Myocyte (in vitro differentiated cells): ENCODE measurements around the gene EGFR. TPM values are rescaled to one million over a fixed set of nuclear protein-coding genes. Genes with fewer than 3 reads are reported as not detected.
A peak's percentile ranks its signal among the peaks of the same experiment; 100 is the strongest.
"Not testable (repeated sequence)": the region's sequence is repeated elsewhere in the genome, so short reads cannot be mapped to it uniquely, and the experiment has no call there.

ENCODE experiments used
- DNase-seq: peaks from one replicate; pipeline ENCODE4 v3.0.0-alpha.2; 2012; ENCODE audit warnings: low read depth
- total RNA-seq: library from RNA; depleted of rRNA; stranded (reverse); fragments of >200 nt; gene quantifications from 2 replicates; pipeline ENCODE4 v1.2.3, GENCODE V29; 2014

The EGFR gene
- total RNA-seq, 1 donor from 2014 or later = 22.5 TPM

DNA sequence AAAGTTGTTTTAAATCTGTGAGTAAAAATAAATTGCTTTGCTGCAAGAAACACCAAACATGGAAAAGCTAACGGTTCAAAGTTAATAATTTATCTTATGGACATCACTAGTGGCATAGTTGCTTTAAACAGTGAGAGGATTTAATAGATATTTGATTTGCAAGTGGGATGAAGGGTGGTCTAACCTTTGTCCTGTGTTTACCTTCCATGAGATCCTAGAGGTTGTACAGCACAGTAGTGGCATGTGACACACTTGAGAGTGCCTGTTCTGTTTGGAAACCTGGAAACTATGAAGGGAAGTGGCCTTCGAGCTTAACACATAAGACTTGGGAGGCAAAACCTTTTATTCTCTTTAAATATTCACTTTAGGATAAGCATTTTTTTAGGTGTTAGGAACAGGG lies 16.0 kb downstream of the EGFR start:
- DNase-seq = no peak

DNA sequence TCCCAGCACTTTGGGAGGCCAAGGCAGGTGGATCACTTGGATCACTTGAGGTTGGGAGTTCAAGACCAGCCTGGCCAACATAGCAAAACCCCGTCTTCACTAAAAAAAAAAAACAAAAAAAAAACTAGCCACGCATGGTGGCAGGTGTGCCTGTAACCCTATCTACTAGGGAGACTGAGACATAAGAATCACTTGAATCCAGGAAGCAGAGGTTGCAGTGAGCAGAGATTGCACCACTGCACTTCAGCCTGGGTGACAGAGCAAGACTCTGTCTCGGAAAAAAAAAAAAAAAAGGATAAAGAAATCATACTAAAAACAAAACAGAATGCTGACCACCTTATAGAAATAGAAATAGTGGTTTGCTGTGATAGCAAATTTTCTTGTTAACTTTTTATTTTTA lies 16.6 kb downstream of the EGFR start:
- DNase-seq = not testable (repeated sequence)

DNA sequence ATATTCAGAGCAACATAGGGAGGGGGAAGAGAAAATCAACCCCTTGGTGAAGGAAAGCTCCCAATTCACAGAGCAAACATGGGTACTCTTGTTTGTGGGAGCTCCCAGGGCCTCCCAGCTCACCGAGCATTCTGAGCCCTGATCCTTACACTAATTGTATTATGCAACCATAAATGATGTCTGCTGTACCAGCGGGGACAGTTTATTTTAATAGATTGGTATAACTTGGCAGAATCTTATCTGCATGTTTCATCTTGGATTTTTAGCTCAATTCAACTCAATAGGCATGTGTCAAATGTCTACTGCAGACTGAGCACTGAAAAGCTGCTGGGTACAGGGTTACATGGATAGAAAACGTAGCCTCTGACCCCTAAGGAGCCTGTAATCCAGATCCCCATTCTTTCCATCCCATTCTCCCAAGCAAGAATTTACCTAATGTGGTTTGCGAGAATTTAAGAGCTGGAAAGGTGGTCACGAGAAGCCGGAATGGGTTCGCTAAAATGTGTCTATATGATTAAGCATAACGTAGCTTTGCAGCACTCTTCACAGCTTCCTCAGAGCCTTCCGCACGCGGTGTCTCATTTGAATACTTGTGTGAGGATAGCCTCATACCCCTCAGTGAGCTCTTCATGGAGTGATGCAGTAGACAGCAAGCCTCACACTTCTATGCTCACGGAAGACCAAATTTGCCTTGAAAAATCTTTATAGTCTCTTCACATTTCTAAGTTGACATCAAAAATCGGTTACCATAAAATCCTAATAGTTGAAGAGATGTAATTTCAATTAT lies 18.3 kb downstream of the EGFR start:
- no peak for DNase-seq

DNA sequence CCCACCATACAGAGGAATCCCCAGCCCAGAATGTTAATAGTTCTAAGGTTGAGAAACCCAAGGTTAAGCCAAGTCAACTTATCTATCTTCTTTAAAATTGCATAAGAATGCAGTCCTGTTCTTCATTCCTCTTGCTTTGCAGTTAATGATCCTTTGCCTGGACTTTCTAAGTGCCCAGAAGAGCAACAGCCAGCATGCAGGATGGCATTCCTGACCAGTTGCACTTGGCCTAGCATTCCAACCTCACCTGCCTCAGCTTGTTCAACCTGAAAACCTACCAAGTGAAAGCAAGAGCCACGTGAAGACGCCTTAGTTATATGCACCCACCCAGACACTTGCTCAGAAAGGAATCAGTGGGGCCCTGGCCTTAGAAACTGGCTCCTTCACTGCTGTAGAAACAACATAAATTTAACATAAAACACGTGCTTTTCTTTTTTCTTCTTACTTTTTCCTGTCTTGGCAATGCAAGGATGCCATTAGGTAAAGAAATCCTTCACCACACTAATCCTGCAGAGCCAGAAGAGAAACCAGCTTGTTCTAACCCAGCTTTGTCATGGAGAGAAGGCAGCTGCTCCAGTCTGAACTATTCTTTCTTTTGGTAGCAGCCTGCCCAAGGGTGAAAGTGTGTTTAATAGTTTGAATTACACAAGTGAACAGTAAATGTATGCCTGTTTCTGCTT lies 25.0 kb downstream of the EGFR start:
- DNase-seq = no peak

DNA sequence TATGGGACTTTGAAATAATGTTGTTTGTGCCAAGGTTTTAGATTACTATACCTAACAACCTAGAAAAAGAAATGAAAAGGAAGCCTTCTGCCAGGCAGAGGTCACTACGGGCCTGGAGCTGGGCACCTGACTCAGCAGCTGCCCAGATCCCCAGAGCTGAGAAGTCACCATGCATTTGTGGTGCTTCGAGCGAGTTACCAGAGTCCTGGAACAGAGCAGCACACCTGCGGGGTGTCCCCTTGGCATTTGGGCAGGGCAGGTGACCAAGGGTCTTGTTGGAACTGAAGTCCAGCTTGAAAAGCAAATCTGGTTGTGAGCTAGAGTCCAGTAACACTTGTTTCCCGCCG lies 25.5 kb downstream of the EGFR start:
- no peak for DNase-seq

DNA sequence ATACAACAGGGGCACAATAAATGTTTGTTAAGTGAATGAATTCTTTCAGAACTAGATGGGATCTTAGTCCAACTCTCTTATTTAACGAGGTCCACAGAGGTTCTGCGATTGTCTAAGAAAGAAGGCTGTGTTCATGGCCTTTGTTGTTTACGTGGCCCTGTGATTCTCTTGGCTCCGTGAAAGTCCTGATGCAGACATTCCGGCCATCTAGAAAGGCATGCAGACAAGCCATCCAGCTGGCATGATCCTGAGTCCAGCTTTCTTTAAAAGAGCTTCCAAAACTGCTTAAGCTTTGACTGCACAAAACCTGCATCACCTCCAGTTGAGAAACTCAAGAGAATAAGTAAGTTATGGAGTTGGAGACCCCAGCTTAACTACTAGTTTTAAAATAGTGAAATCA lies 26.0 kb downstream of the EGFR start:
- DNase-seq = no peak

DNA sequence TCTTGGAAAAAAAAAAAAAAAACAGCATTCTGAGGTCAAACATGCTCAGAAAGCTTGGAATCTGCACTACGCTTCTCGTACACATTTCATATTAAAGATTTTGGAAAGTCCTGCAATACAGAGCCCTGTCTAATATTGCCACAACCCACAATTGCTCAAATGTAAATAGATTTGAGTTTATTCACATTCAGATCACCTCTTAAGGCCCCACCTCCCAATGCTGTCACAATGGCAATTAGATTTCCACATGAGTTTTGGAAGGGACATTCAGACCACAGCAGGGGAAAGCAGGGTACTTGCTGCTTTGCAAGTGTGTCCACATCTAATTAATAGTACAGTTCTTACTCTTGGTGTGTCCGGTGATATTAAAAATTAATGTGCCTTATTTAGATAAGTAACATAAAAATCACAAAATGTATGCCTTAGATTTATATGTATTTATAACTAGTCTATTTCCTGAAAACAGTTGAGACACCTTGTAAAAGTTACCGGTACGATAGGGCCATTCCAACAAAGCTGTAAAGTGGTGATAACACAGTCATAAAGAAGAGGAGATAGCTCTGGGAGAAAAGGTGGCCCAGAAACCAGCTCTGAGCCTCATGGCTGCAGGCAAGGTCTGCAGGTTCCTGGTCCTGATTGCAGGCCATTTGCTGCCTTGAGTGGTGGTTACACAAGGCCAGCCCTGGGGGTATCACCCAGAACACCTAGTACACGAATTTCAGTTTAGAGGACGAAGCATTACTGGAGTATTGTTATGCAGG lies 27.9 kb downstream of the EGFR start:
- no peak for DNase-seq

DNA sequence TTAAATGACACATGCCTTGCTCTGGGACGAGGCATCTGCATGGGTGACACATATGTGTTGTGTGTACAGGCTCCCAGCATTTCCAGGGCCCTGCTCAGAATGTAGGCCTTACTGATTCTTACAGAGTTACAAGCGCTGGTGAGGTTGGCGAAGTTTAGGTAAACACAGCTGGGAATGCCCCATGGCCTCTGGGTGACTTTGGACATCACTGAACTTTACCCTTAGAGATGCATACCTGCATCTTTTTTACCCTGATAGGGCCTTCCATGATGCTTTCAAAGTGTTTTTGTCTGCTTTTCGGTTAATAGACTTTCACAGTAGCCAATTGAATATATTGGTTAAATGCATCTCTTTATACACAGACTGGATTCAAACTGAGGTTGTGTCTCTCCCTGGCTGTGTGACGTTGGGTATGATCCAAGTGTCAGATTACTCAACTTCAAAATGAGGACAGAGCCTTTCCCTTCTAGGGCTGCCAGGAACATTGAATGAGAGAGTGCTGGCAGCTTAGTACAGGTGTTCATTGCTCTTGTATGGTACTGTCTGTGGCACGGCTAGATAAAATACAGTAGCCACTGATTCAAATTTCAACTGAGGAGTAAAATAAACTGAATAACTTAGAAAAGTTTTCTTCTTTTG lies 29.5 kb downstream of the EGFR start:
- peak; percentile 53 for DNase-seq

DNA sequence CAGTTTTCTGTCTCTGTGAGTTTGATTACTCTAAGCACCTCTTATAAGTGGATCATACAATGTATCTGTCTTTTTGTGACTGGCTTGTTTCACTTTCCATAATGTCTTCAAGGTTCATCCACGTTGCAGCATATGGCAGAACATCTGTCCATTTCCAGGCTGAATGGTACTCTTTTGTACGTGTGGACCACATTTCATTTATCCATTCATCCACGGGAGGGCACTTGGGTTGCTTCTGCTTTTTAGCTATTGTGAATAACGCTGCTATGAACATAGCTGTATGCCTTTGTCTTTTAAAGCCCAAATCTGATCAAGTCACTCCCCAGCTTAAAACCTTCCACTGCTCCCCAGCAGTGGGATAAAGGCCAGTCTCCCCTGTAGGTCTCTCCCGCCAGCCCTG lies 31.5 kb downstream of the EGFR start:
- peak; percentile 23 for DNase-seq

DNA sequence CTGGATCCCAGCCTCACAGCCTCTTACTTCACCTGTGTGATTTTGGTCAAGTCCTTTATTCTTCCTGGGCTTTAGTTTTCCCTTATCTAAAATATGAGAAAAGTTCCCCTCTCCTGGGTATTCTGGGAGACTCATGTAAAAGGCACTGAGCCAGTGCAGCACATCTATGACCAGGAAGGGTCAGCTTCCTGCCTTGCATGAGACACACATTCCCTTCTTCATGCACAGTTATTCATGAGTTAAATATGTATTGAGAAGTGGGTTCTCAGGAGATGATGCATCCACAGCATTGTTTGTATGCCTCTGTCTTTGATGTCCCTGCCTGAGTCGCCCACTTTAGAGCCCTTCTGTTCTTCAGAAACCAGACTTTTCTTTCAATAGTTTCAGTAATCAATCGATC lies 33.3 kb downstream of the EGFR start:
- no peak for DNase-seq

DNA sequence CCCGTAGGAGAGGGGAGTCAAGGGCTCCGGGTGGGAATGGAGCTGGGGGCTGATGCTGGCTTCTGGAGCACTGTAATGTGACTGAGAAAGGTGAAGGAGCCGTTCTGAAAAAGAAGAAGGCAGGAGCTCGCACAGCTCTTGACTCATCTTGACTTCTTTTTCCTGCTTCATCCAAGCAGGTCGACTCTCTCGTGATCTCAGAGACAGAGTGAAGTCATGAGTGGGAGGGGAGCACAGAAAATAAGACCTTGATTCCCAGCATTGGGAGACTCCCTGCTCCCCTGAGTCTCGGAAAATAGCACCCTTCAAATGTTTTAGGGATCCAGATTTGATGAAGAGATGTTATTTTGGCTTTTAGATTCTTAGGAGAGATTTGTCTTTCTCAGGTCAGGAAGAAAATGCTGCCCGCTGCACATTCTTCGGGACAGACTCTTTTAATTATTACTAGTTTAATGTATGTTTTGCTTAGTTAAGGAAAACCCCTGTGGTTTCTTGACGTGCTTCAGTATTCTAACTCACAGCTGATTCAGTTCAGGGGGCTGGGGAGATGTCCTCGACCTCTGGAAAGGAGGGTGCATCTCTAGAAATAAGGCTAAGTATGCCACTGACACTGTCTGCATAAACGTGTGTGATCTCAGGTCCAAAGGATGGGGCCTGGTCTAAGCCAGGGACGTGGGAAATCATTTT lies 34.1 kb downstream of the EGFR start:
- DNase-seq = no peak

DNA sequence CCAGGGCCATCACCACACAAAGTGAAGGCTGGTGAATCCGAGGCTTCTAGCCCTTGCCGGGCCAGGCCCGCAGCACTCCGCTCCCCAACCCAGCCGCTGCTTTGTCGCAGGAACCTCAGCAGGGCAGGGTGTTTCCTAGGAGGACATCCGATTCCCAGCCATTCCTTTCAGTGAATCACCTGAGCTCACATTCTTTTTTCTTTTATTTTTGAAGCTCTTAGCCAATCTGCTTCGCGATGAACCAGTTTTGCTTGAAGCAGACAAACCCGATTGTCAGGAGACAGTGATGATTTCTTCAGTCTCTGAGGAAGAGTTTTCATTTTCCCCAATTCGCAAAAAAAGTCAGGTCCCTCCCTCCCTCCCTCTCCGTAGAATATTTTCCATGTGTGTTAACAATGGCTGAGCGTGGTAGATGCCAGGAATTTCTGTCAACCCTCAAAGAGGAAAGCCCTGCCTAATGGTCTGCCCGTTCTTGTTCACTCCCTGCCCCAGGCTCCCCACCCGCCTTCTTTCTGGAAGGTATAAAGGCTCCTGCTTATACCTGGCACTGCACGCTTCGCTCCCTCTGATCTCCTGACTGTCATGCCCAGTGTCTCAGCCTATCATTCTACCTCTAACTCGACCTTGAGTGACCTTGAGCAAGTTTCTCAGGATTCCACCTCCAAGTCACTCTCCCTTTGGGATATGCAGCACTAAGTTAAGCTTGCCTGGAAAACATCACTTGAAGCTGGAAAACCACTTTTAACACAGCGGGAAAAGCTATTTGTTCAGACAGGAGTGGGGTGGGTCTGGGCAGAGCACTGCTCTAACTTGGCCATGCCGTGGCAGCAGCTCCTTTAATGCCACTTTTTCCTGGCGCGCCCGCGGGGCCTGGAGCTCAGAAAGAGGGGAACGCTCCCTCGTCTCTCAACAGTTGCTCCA lies 35.1 kb downstream of the EGFR start:
- DNase-seq = no peak

DNA sequence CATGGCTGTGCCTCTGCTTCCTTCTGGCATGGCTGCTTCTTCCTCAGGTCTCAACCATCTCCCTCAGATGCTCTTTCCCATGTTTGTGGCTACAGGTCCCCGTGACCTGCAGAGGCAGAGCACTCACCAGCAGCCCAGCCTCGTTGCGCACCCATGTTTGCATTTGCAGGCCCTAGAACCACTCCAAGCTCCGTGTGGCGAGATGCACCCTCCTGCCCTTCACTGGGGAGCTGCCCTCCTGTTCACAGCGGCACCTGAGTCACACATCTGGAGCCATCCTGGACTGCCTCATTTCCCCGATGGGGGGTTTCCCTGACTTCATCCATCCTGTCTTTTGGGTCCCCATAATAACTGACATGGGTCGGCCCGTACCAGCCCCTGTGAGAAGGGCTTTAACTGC lies 35.9 kb downstream of the EGFR start:
- DNase-seq = no peak

DNA sequence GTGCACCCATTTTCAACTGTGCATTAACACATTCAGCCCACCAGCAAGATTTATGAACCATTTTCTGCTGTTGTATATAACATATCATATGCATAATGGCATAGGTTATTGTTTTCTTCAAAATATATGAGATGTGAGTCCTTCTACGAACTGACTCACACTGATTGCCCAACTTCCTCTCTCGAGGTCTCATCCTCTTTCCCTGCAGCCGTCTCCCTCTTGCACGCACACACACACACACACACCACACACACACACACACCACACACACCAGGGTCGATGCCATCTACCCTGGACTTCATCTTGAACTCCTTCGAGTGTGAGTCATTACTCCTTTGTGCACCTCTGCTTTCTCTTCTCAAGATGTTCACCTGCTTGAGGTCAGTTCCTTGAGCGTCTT lies 36.7 kb downstream of the EGFR start:
- DNase-seq = no peak

DNA sequence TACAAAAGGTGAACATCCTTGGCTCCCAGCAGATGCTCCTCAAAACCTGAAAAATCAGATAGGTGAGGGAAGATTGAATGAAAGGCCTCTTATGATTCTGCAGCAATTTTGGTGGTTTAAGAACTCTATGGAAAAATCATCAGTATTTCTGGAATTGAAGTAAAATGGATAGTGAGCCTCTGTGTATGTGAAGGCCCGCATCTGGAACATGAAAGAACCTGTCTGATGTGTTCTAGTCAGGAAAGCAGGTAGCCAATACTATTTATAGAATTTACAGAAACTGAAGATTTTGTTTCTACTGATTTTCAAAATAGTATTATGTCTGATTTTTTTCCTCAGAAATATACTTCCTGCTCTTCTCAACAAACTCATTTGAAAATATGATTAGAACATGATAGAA lies 37.3 kb downstream of the EGFR start:
- DNase-seq = no peak

DNA sequence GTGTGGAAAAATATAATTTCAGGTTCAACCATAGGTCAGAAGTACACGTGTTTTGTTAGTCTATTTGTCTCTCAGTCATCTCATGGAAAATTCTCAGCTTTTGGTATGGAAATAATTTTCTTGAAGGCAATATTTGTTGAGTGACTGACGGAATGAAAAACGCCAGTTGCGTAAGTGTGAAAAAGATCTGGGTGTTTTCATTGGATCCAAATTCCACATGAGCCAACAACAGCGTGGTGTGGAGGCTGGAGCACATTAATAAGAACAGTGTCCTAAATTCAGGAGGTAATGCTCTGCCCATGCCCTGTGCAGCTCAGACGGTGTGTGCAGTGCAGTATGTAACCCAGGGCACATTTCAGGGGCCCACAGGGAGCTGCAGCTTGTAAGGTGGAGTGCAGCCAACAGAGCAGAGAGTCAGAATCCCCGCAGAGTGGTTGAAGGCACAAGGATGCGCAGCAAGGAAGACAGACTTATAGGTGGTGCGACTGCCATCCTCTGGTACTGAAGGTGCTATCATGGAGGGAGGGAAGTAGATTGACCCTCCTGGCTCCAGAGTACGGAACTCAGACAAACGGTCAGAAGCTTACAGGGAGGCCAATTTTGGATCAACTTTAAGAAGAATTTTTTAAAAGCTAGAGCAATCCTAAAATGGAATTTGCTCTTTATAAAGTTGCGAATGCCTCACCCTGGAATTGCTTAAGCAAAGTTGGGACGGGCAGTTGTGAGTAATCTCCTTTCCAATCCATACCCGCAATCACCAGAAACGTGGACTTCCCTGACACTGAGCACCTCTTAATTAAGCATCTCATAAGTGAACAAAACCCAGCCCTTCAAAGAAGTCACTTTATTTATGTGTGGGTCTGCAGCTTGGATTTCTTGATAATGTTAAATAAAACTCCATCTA lies 38.0 kb downstream of the EGFR start:
- no peak for DNase-seq

DNA sequence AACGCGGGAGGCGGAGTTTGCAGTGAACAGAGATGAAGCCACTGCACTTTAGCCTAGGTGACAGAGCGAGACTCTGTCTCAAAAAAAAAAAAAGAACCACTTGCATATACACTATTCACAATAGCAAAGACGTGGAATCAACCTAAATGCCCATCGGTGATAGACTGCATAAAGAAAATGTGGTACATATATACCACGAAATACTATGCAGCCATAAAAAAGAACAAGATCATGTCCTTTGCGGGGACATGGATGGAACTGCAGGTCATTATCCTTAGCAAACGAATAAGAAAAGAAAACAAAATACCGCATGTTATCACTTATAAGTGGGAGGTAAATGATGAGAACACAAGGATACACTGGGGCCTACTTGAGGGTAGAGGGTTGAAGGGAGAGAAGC lies 39.5 kb downstream of the EGFR start:
- no peak for DNase-seq

DNA sequence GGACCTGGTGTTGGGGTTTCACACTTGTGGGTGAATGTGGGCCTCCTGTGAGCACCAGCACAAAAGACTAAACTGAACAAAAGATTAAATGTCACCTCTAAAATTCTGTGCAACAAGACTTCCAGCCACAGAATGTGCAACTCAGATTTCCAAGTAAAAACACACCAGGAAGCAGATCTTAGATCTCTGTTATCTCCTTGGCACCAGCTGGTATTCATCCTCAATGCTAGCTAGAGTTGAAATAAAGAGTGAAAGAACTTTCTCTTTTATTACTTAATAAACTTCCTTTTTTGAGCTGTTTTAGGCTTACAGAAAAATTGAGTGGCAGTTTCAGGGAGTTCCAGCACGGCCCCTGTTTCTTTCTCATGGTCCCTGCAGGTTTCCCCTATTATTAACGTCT lies 40.2 kb downstream of the EGFR start:
- no peak for DNase-seq

DNA sequence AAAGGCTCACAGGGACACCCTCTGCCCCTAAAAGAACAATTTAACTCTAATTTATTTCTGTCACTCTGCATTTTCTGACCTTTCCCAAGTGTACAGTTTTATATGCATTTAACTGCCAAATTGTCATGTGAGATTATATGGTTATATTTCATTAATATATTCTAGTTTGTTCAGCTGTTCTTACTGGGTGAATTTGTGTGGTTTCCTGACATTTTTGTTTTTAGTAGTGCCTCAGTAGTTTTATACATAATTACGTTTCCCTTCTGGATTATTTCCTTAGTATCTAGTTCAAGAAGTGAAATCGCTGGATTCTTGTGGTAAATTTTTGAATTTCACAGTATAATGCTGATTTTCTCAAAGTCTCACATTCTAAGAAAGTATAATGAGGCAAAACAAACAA lies 41.3 kb downstream of the EGFR start:
- DNase-seq = no peak
